ENCODE data around the gene C2orf69. TPM values are rescaled to one million over a fixed set of nuclear protein-coding genes. Genes with fewer than 3 reads are reported as not detected.

C2orf69 gene
- total RNA-seq, 1 donor, result 20.3 TPM

GRCh38 chr2:199968126-199968525 lies 57.0 kb downstream of the C2orf69 start:
- no peak for DNase-seq (ENCODE audit: insufficient read length, low spot score, missing footprints)
- H3K9me3 ChIP-seq (ENCODE audit: low read depth, low read length), result no peaks in the 10 kb centered on the region
- no peaks in the 10 kb centered on the region for H3K4me1 ChIP-seq (ENCODE audit: insufficient read depth, low read length)
- no peaks in the 10 kb centered on the region for H3K27me3 ChIP-seq (ENCODE audit: insufficient read depth, low read length)
- H3K4me3 ChIP-seq (ENCODE audit: insufficient read depth, low read length), result no peak overlapping the region
- peaks cover 39% of the 10 kb centered on the region for H3K36me3 ChIP-seq (ENCODE audit: insufficient read depth, low read length)
- TF ChIP-seq CTCF (IDR thresholded peaks at IDR 0.05; ENCODE audit: extremely low read depth, low read depth, low read length), result no peak
- H3K79me2 ChIP-seq (ENCODE audit: insufficient read depth, low read length), result no peaks in the 10 kb centered on the region
- no peak overlapping the region for H3K27ac ChIP-seq (ENCODE audit: low read depth, low read length)
- H4K20me1 ChIP-seq (ENCODE audit: insufficient read depth, low read length), result no peaks in the 10 kb centered on the region
- no peak overlapping the region for H2AFZ ChIP-seq (ENCODE audit: low read length)
- H3K4me2 ChIP-seq (ENCODE audit: insufficient read depth, low read length), result no peak overlapping the region

GRCh38 chr2:199972088-199972626 lies 61.1 kb downstream of the C2orf69 start:
- Histone ChIP-seq H3K27ac (ENCODE audit: low read depth, low read length) (no peak overlapping the region), H3K4me1 (ENCODE audit: insufficient read depth, low read length) (peaks cover 4% of the 10 kb centered on the region)
- no peak for TF ChIP-seq CTCF (IDR thresholded peaks at IDR 0.05; ENCODE audit: extremely low read depth, low read depth, low read length)

GRCh38 chr2:199973703-199974102 lies 62.6 kb downstream of the C2orf69 start:
- H3K4me3 ChIP-seq (ENCODE audit: insufficient read depth, low read length), result no peak overlapping the region
- no peak for DNase-seq (ENCODE audit: insufficient read length, low spot score, missing footprints)

More at GRCh38 chr2:199972088-199972626, 61.1 kb downstream of the C2orf69 start:
- no peaks in the 10 kb centered on the region for H3K27me3 ChIP-seq (ENCODE audit: insufficient read depth, low read length)
- H3K4me3 ChIP-seq (ENCODE audit: insufficient read depth, low read length), result no peak overlapping the region
- no peak for DNase-seq (ENCODE audit: insufficient read length, low spot score, missing footprints)
- peaks cover 6% of the 10 kb centered on the region for H3K36me3 ChIP-seq (ENCODE audit: insufficient read depth, low read length)
- H2AFZ ChIP-seq (ENCODE audit: low read length), result no peak overlapping the region
- no peaks in the 10 kb centered on the region for H3K79me2 ChIP-seq (ENCODE audit: insufficient read depth, low read length)
- no peaks in the 10 kb centered on the region for H3K9me3 ChIP-seq (ENCODE audit: low read depth, low read length)
- H4K20me1 ChIP-seq (ENCODE audit: insufficient read depth, low read length), result no peaks in the 10 kb centered on the region
- no peak overlapping the region for H3K4me2 ChIP-seq (ENCODE audit: insufficient read depth, low read length)

More at GRCh38 chr2:199973703-199974102, 62.6 kb downstream of the C2orf69 start:
- Histone ChIP-seq H3K4me1 (ENCODE audit: insufficient read depth, low read length) (peaks cover 18% of the 10 kb centered on the region), H3K9me3 (ENCODE audit: low read depth, low read length) (no peaks in the 10 kb centered on the region), H3K27me3 (ENCODE audit: insufficient read depth, low read length) (no peaks in the 10 kb centered on the region), H3K4me2 (ENCODE audit: insufficient read depth, low read length) (no peak overlapping the region), H4K20me1 (ENCODE audit: insufficient read depth, low read length) (no peaks in the 10 kb centered on the region), H2AFZ (ENCODE audit: low read length) (no peak overlapping the region), H3K79me2 (ENCODE audit: insufficient read depth, low read length) (no peaks in the 10 kb centered on the region), H3K27ac (ENCODE audit: low read depth, low read length) (no peak overlapping the region), H3K36me3 (ENCODE audit: insufficient read depth, low read length) (peaks cover 4% of the 10 kb centered on the region)
- TF ChIP-seq CTCF (IDR thresholded peaks at IDR 0.05; ENCODE audit: extremely low read depth, low read depth, low read length), result peak; percentile 63
